SJSA1 (cell line): Measurements from ENCODE around the gene KIF9. TPM values are rescaled to one million over a fixed set of nuclear protein-coding genes. Genes with fewer than 3 reads are reported as not detected.

Source experiments
- total RNA-seq: library from RNA; depleted of rRNA; stranded (reverse); fragments of >200 nt; shearing (Covaris generic); gene quantifications from 2 replicates; pipeline ENCODE4 v1.2.3, GENCODE V29; 2014; rRNA removed

The KIF9 gene
- total RNA-seq, 1 experiment from 2014 or later = 3.2 TPM

Other genes with a start within 250 kb of the KIF9 start
- 18.9 and 22.7 TPM in 2 replicates for gene SETD2, start 118.7 kb downstream of the KIF9 start, total RNA-seq
- 8.0 and 16.6 TPM in 2 replicates for gene KLHL18, start 145 bp upstream of the KIF9 start, total RNA-seq
- 5.8 and 6.8 TPM in 2 replicates for gene PTPN23, start 98.2 kb upstream of the KIF9 start, total RNA-seq
- 32.6 and 33.5 TPM in 2 replicates for gene SCAP, start 193.1 kb upstream of the KIF9 start, total RNA-seq
- gene ELP6, start 230.9 kb upstream of the KIF9 start, total RNA-seq = 28.7 and 39.1 TPM in 2 replicates